Kidney epithelial cell (primary cell): ENCODE measurements around the gene POLR1D. TPM values are rescaled to one million over a fixed set of nuclear protein-coding genes. Genes with fewer than 3 reads are reported as not detected.
"Not testable (repeated sequence)": the region's sequence is repeated elsewhere in the genome, so short reads cannot be mapped to it uniquely, and the experiment has no call there.

Experiments used
- DNase-seq: peaks from one replicate; pipeline ENCODE4 v3.0.0-alpha.2; 2010; ENCODE audit warnings: low read depth
- H3K27me3 ChIP-seq: 2 replicates; pipeline ENCODE4 v1.6.0; 2011; ENCODE audit warnings: low read length; ENCODE audit not compliant: control insufficient read depth, insufficient read depth
- H3K36me3 ChIP-seq: 2 replicates; pipeline ENCODE4 v1.5.1; 2011; ENCODE audit warnings: low read length; ENCODE audit not compliant: control insufficient read depth, insufficient read depth
- H3K4me3 ChIP-seq: 2 replicates; pipeline ENCODE4 v1.5.1; 2011; ENCODE audit warnings: low read depth, mild to moderate bottlenecking, control low read depth, low read length
- CTCF ChIP-seq: IDR thresholded peaks from 2 replicates; pipeline ENCODE4 v1.5.1; 2011; ENCODE audit warnings: mild to moderate bottlenecking, moderate library complexity, low read length, control low read depth, inconsistent platforms; ENCODE audit not compliant: insufficient read depth, poor library complexity, severe bottlenecking
- total RNA-seq: library from RNA; depleted of rRNA; stranded (reverse); fragments of >200 nt; gene quantifications from 2 replicates; pipeline ENCODE4 v1.2.3, GENCODE V29; 2015

POLR1D gene
- total RNA-seq, 1 donor from 2014 or later, result 149 TPM

GRCh38 chr13:27624071-27624470 is 2.4 kb downstream of the POLR1D start:
- no peak for TF ChIP-seq CTCF
- H3K4me3 ChIP-seq, result no peak overlapping the region
- H3K27me3 ChIP-seq, result no peaks in the 10 kb centered on the region
- DNase-seq, result no peak
- H3K36me3 ChIP-seq, result peaks cover 2% of the 10 kb centered on the region

GRCh38 chr13:27625839-27626238 is 4.1 kb downstream of the POLR1D start:
- Histone ChIP-seq H3K27me3 (no peaks in the 10 kb centered on the region), H3K4me3 (no peak overlapping the region), H3K36me3 (peaks cover 2% of the 10 kb centered on the region)
- no peak for TF ChIP-seq CTCF
- DNase-seq, result no peak

GRCh38 chr13:27627380-27627779 is 5.7 kb downstream of the POLR1D start:
- Histone ChIP-seq H3K4me3 (no peak overlapping the region), H3K27me3 (no peaks in the 10 kb centered on the region), H3K36me3 (peaks cover 2% of the 10 kb centered on the region)
- TF ChIP-seq CTCF, result no peak
- no peak for DNase-seq

DNA sequence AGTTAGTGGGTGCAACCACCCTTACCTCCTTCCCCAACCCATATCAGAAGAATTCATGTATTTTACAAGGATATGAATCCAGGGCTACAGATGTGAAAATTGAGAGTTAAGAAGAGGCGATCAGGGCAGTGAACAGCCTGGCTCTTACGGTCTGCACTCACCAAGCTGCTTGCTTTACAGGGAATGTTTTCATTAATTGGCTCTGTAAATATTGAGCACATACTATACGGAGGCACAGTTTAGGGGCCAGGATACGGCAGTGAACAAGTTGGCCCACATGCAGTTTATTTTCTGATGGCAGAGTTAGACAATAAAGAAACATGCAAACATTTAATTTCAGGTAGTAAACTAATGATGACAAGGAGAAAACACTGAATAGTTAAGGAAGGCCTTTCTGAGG is 6.4 kb downstream of the POLR1D start:
- Histone ChIP-seq H3K4me3 (no peak overlapping the region), H3K27me3 (no peaks in the 10 kb centered on the region), H3K36me3 (peaks cover under 1% of the 10 kb centered on the region)
- DNase-seq, result no peak
- no peak for TF ChIP-seq CTCF

GRCh38 chr13:27628766-27629165 is 7.1 kb downstream of the POLR1D start:
- not testable (repeated sequence) for H3K27me3 ChIP-seq, H3K4me3 ChIP-seq, H3K36me3 ChIP-seq, DNase-seq

DNA sequence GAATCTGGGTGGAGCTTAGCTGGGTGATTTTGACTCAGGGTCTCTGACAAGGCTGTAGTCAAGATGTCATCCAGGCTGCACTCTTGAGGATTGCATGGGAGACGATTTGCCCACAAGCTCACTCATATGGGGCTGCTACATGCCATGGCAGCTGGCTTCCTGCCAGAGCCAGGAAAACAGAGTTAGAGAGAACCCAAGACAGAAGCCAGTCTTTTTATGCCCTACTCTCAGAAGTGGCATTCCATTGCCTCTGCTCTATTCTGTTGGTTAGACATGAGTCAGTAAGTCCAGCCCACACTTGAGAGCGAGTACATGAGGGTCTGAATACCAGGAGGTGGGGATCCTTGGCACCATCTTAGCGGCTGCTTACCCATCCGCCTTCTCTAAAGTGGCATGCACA is 9.5 kb downstream of the POLR1D start:
- no peak for DNase-seq

More for the DNA sequence above, 9.5 kb downstream of the POLR1D start:
- Histone ChIP-seq H3K36me3 (no peaks in the 10 kb centered on the region), H3K27me3 (no peaks in the 10 kb centered on the region), H3K4me3 (no peak overlapping the region)
- no peak for TF ChIP-seq CTCF
